Right lobe of liver (tissue), 4 donors: Measurements from ENCODE around the gene APP.

Experiments used
- CTCF ChIP-seq, 4 donors: fragments of 200-600 bp in 3 of 4; fragments of 450-650 bp in 1 of 4; IDR thresholded peaks; one replicate each; pipeline versions ENCODE4 v1.5.1 to v1.8.0; 2016 to 2022; ENCODE audit warnings: antibody characterized with exemption in 4 of 4, mild to moderate bottlenecking in 2 of 4
- POLR2A ChIP-seq: fragments of 450-650 bp; IDR thresholded peaks from one replicate; pipeline ENCODE4 v1.6.1; 2017; ENCODE audit warnings: antibody characterized with exemption, mild to moderate bottlenecking
- donor health status: DM: no; HTN: no; CAD: no.
- donor health status: DM: no; HTN: no; CAD: no.
- donor health status: DM: no; HTN: yes; CAD: no.

GRCh38 chr21:26096494-26097371 lies 73.8 kb downstream of the APP start:
- TF ChIP-seq CTCF (IDR thresholded peaks at IDR 0.05) (no peak), POLR2A (no peak)
